HepG2 (cell line): ENCODE results near the gene SLC2A4. TPM values are rescaled to one million over a fixed set of nuclear protein-coding genes. Genes with fewer than 3 reads are reported as not detected.

Experiments
- ARID2 ChIP-seq: sonication (generic); formaldehyde crosslinking; IDR thresholded peaks from 2 replicates; pipeline ENCODE4 v1.8.1; 2022; ENCODE audit warnings: mild to moderate bottlenecking, missing genetic modification reagents, borderline replicate concordance
- CREBL2 ChIP-seq: sonication (generic); formaldehyde crosslinking; IDR thresholded peaks from 2 replicates; pipeline ENCODE4 v1.8.1; 2023; ENCODE audit warnings: missing genetic modification reagents, mild to moderate bottlenecking, borderline replicate concordance
- FLYWCH1 ChIP-seq: sonication (generic); formaldehyde crosslinking; IDR thresholded peaks from 2 replicates; pipeline ENCODE4 v1.8.1; 2023; ENCODE audit warnings: mild to moderate bottlenecking, missing genetic modification reagents
- MED8 ChIP-seq: sonication (generic); formaldehyde crosslinking; IDR thresholded peaks from 2 replicates; pipeline ENCODE4 v1.8.1; 2023; ENCODE audit warnings: mild to moderate bottlenecking, missing genetic modification reagents; ENCODE audit not compliant: insufficient replicate concordance
- MTF2 ChIP-seq: sonication (generic); formaldehyde crosslinking; IDR thresholded peaks from 2 replicates; pipeline ENCODE4 v1.5.0; 2020; ENCODE audit warnings: missing genetic modification reagents, borderline replicate concordance
- NR3C1 ChIP-seq: sonication (generic); formaldehyde crosslinking; IDR thresholded peaks from 2 replicates; pipeline ENCODE4 v1.4.0; 2020; ENCODE audit warnings: missing genetic modification reagents
- SIX4 ChIP-seq: sonication (generic); formaldehyde crosslinking; IDR thresholded peaks from 2 replicates; pipeline ENCODE4 v1.4.0; 2020; ENCODE audit warnings: missing genetic modification reagents
- SMAD1 ChIP-seq: sonication (generic); formaldehyde crosslinking; IDR thresholded peaks from 2 replicates; pipeline ENCODE4 v1.4.0; 2020; ENCODE audit warnings: missing genetic modification reagents, low read depth, mild to moderate bottlenecking, borderline replicate concordance
- SMARCE1 ChIP-seq: fragments of 450-650 bp; IDR thresholded peaks from 2 replicates; pipeline ENCODE4 v1.6.1; 2017; ENCODE audit warnings: borderline replicate concordance
- SRF ChIP-seq: IDR thresholded peaks from 2 replicates; pipeline ENCODE4 v1.6.1; 2011; ENCODE audit warnings: mild to moderate bottlenecking, low read depth, low read length, moderate library complexity
- SRY ChIP-seq: sonication (generic); formaldehyde crosslinking; IDR thresholded peaks from 2 replicates; pipeline ENCODE4 v1.8.0; 2022; ENCODE audit warnings: mild to moderate bottlenecking, missing genetic modification reagents
- THAP7 ChIP-seq: sonication (generic); formaldehyde crosslinking; IDR thresholded peaks from 2 replicates; pipeline ENCODE4 v1.8.1; 2023; ENCODE audit warnings: mild to moderate bottlenecking, missing genetic modification reagents
- TOE1 ChIP-seq: sonication (generic); formaldehyde crosslinking; IDR thresholded peaks from 2 replicates; pipeline ENCODE4 v1.4.0; 2020; ENCODE audit warnings: mild to moderate bottlenecking, missing genetic modification reagents
- ZNF101 ChIP-seq: sonication (generic); formaldehyde crosslinking; IDR thresholded peaks from 2 replicates; pipeline ENCODE4 v1.4.0; 2020; ENCODE audit warnings: mild to moderate bottlenecking, low read depth, missing genetic modification reagents, borderline replicate concordance
- ZNF121 ChIP-seq: sonication (generic); formaldehyde crosslinking; IDR thresholded peaks from 2 replicates; pipeline ENCODE4 v1.5.0; 2020; ENCODE audit warnings: mild to moderate bottlenecking, missing genetic modification reagents
- ZNF230 ChIP-seq: sonication (generic); formaldehyde crosslinking; IDR thresholded peaks from 2 replicates; pipeline ENCODE4 v1.4.0; 2020; ENCODE audit warnings: mild to moderate bottlenecking, missing genetic modification reagents
- ZNF460 ChIP-seq: sonication (generic); formaldehyde crosslinking; IDR thresholded peaks from 2 replicates; pipeline ENCODE4 v1.5.1; 2020; ENCODE audit warnings: missing genetic modification reagents, mild to moderate bottlenecking, borderline replicate concordance
- ZNF598 ChIP-seq: sonication (generic); formaldehyde crosslinking; IDR thresholded peaks from 2 replicates; pipeline ENCODE4 v1.5.1; 2020; ENCODE audit warnings: mild to moderate bottlenecking, missing genetic modification reagents, borderline replicate concordance
- ZNF614 ChIP-seq: IDR thresholded peaks from 2 replicates; pipeline ENCODE4 v1.6.1; 2018; ENCODE audit warnings: missing biosample characterization, missing genetic modification reagents, inconsistent platforms, borderline replicate concordance
- ZNF639 ChIP-seq: conservative IDR thresholded peaks from 2 replicates; pipeline ENCODE4 v1.6.1; 2018; ENCODE audit warnings: missing genetic modification reagents
- ZNF644 ChIP-seq: IDR thresholded peaks from 2 replicates; pipeline ENCODE4 v1.6.1; 2016; ENCODE audit warnings: low read depth
- ZNF652 ChIP-seq: IDR thresholded peaks from 2 replicates; pipeline ENCODE4 v1.6.1; 2016; ENCODE audit warnings: low read depth, borderline replicate concordance
- polyA plus RNA-seq, 8 experiments: library from polyadenylated mRNA; depleted of rRNA in 3 of 8; stranded (reverse) in 7 of 8; unstranded in 1 of 8; fragments of >200 nt; fragmentation: Illumina TruSeq in 4 of 8; extraction: Trizol in 4 of 8; gene quantifications; 2 replicates each; pipeline versions ENCODE4 v1.2.1 to v1.2.3, GENCODE V29; 2011 to 2016; ENCODE audit warnings: low read depth in 4 of 8, missing spikeins in 1 of 8, mixed read lengths in 1 of 8; ENCODE audit not compliant: insufficient read depth in 1 of 8
- total RNA-seq, 5 experiments: library from RNA; depleted of rRNA; stranded (reverse); fragments of >200 nt; fragmentation: Illumina TruSeq; extraction: Trizol; gene quantifications; 2 replicates each; pipeline ENCODE4 v1.2.3, GENCODE V29; 2016; ENCODE audit warnings: low read depth in 1 of 5
- TF ChIP-seq, protein P1 (sequence below): sonication (generic); formaldehyde crosslinking; IDR thresholded peaks from 2 replicates; pipeline ENCODE4 v1.5.1; 2020; ENCODE audit warnings: mild to moderate bottlenecking, missing genetic modification reagents, borderline replicate concordance
- TF ChIP-seq, protein P2 (sequence below): IDR thresholded peaks from 2 replicates; pipeline ENCODE4 v1.6.1; 2016
- TF ChIP-seq, protein P3 (sequence below): sonication (generic); formaldehyde crosslinking; IDR thresholded peaks from 2 replicates; pipeline ENCODE4 v1.4.0; 2020; ENCODE audit warnings: missing genetic modification reagents

The SLC2A4 gene
- total and polyA plus RNA-seq, 2 of the 13 experiments (the other 11 are each of a cell fraction or from before 2014, with no cell fraction given) = 4.9 to 5.8 TPM

DNA sequence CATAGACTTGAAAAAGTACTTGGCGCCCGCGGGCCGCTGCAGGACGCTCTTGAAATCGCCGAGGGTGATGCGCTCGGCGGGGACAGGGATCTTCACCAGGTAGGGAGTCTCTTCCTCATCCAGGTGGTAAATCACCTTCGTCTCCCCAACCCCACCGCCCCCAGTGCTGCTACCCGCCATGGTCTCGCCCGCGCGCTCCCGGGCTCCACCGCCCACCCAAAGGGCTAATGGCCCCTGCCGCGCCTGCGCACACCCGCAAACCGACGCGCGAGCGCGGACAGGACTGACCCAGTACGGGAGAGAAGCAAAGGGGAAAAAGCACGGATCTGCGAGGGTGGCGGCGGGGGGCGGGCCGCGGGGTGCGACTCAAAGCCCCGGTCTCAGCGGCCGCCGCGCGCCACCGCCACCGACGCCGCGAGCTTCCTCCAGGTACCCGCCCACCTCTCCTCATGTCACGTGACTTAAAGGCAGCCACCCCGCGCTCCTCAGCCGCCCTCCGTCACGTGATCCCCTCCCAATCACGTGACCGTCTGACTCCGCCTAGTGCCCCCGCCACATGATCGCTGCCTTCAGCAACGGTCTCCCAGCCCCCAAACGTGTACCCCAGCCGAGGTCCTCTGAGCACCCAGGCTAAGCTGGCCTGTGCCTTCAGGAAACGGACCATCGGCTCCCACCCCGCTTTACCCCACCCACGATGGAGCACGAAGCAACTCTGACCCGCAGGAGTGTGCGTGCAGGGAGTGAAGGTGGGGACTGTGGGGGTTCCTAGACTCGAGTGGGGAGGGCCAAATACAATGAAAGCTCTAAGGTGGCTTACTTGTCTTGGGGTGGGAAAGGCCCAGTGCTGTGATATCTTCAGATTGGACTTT is 47.2 kb upstream of the SLC2A4 start, which contains the start of gene DVL2 (continued):
- TF ChIP-seq, protein P1, sequence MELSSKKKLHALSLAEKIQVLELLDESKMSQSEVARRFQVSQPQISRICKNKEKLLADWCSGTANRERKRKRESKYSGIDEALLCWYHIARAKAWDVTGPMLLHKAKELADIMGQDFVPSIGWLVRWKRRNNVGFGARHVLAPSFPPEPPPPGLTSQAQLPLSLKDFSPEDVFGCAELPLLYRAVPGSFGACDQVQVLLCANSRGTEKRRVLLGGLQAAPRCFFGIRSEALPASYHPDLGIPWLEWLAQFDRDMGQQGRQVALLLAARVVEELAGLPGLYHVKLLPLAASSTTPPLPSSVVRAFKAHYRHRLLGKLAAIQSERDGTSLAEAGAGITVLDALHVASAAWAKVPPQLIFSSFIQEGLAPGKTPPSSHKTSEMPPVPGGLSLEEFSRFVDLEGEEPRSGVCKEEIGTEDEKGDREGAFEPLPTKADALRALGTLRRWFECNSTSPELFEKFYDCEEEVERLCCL = no peak
- no peak for TF ChIP-seq ZNF644 (CRISPR knock-in tag)
- no peak for TF ChIP-seq ZNF230 (CRISPR knock-in tag)
- 0 out of 2 replicates have a peak, but pooled peaks have one; percentile 75 for TF ChIP-seq TOE1
- peak; percentile 37; the same call in 1 of the 2 replicates for TF ChIP-seq ZNF614 (CRISPR knock-in tag)
- peak; percentile 60; the same call in 1 of the 2 replicates for TF ChIP-seq SIX4 (CRISPR knock-in tag)
- no peak for TF ChIP-seq MED8 (CRISPR knock-in tag)
- TF ChIP-seq ARID2 = peak; percentile 72; the same call in 1 of the 2 replicates
- 0 out of 2 replicates have a peak, but pooled peaks have one; percentile 45 for TF ChIP-seq SMAD1 (CRISPR knock-in tag)
- peak; percentile 42; the same call in 1 of the 2 replicates for TF ChIP-seq THAP7 (CRISPR knock-in tag)
- TF ChIP-seq, protein P2, sequence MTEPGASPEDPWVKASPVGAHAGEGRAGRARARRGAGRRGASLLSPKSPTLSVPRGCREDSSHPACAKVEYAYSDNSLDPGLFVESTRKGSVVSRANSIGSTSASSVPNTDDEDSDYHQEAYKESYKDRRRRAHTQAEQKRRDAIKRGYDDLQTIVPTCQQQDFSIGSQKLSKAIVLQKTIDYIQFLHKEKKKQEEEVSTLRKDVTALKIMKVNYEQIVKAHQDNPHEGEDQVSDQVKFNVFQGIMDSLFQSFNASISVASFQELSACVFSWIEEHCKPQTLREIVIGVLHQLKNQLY (CRISPR knock-in tag) = peak; percentile 93; the same call in 1 of the 2 replicates
- TF ChIP-seq ZNF639 (CRISPR knock-in tag) = peak; percentile 92
- TF ChIP-seq, protein P3, sequence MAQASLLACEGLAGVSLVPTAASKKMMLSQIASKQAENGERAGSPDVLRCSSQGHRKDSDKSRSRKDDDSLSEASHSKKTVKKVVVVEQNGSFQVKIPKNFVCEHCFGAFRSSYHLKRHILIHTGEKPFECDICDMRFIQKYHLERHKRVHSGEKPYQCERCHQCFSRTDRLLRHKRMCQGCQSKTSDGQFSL (CRISPR knock-in tag) = peak; percentile 86
- peak; percentile 47; the same call in 1 of the 2 replicates for TF ChIP-seq ZNF652 (CRISPR knock-in tag)
- TF ChIP-seq SRY (CRISPR knock-in tag) = 0 out of 2 replicates have a peak, but pooled peaks have one; percentile 77
- TF ChIP-seq MTF2 (CRISPR knock-in tag) = no peak
- TF ChIP-seq SRF = no peak
- TF ChIP-seq CREBL2 (CRISPR knock-in tag) = peak; percentile 66; the same call in 1 of the 2 replicates
- TF ChIP-seq ZNF101 = no peak
- no peak for TF ChIP-seq ZNF460 (CRISPR knock-in tag)
- no peak; the same call in 1 of the 2 replicates for TF ChIP-seq ZNF121 (CRISPR knock-in tag)
- 0 out of 2 replicates have a peak, but pooled peaks have one; percentile 50 for TF ChIP-seq ZNF598 (CRISPR knock-in tag)
- no peak for TF ChIP-seq NR3C1 (CRISPR knock-in tag)
- TF ChIP-seq SMARCE1 = no peak
- TF ChIP-seq FLYWCH1 = no peak
